GM12891 (cell line): ENCODE data around the gene IL31RA.

ENCODE experiments used
- POLR2A ChIP-seq: IDR thresholded peaks from 2 replicates; pipeline ENCODE4 v1.6.1; 2011; ENCODE audit warnings: low read depth, low read length, control low read depth
- POLR2AphosphoS5 ChIP-seq: IDR thresholded peaks from 2 replicates; pipeline ENCODE4 v1.6.1; 2011; ENCODE audit warnings: low read depth, low read length, control low read depth
- SPI1 ChIP-seq: IDR thresholded peaks from 2 replicates; pipeline ENCODE4 v1.6.1; 2011; ENCODE audit warnings: low read depth, low read length, control low read depth
- TAF1 ChIP-seq: IDR thresholded peaks from 2 replicates; pipeline ENCODE4 v1.6.1; 2011; ENCODE audit warnings: low read depth, low read length, control low read depth

DNA sequence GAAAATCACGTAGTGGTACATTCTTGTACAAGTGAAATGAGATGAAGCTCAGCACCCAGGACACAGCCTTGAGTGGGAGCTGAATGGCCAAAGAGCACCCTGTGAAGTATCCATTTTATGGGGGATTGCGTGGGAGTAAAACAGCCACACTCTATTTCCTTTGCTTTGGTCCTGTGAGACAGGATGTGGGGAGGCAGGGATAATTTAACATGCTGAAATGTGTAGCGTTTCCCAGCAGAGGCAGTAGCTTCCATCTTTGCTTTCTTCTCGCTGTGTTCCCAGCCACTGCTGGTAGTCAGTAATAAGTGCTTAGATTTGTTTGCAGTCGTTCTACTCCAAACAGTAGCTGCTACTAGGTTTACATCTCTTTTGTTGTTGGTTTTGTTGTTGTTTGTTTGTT lies 4.4 kb downstream of the IL31RA start:
- TF ChIP-seq POLR2A (no peak), SPI1 (no peak), TAF1 (no peak), POLR2AphosphoS5 (no peak)
